Activated naive CD4-positive, alpha-beta T cell treated with anti-CD3 and anti-CD28 coated beads, Interleukin-2, amount 50 U/mL, for 24 hours (primary cell): Measurements from ENCODE around the gene ZNF423.
"Not testable (repeated sequence)": the region's sequence is repeated elsewhere in the genome, so short reads cannot be mapped to it uniquely, and the experiment has no call there.

ENCODE experiments used
- H3K27ac Mint-ChIP-seq: one replicate; pipeline ENCODE4 v1.8.0; 2021; ENCODE audit warnings: mild to moderate bottlenecking, mixed read lengths
- H3K27me3 Mint-ChIP-seq: one replicate; pipeline ENCODE4 v1.8.0; 2021; ENCODE audit warnings: mixed read lengths
- H3K36me3 Mint-ChIP-seq: one replicate; pipeline ENCODE4 v1.8.0; 2021; ENCODE audit warnings: mixed read lengths
- H3K4me1 Mint-ChIP-seq: one replicate; pipeline ENCODE4 v1.8.0; 2021; ENCODE audit warnings: mixed read lengths
- H3K4me3 Mint-ChIP-seq: one replicate; pipeline ENCODE4 v1.8.0; 2021; ENCODE audit warnings: mild to moderate bottlenecking, mixed read lengths
- H3K9me3 Mint-ChIP-seq: one replicate; pipeline ENCODE4 v1.8.0; 2021; ENCODE audit warnings: mixed read lengths

ZNF423 gene

DNA sequence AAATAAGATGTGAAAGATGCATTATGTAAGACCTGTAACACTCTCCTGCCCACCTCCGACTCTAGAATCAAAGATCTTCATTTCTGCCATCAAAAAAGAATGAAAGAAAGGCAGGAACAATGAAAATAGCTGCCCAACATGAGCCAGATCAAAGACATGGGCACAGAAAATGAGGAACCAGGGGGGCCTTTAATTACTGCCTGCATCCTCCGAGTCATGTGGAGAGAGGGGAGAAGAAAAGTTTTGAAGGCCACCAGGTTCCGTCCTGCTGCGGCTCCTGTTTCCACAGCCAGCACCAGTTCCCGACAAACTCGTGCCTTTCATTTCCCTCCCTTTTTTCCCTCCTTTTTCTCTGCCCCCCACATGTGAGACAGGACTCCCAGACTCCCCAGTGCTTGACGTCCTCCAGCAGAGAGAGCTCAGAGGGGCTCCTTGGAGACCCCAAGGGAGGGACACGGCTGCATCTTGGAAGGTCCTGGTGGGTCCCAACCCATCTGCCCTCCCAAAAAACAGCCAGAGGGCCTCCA lies 168.4 kb downstream of the ZNF423 start:
- Mint-ChIP-seq H3K4me1 (no peaks in the 10 kb centered on the region), H3K27me3 (peaks cover 7% of the 10 kb centered on the region), H3K36me3 (no peaks in the 10 kb centered on the region)

DNA sequence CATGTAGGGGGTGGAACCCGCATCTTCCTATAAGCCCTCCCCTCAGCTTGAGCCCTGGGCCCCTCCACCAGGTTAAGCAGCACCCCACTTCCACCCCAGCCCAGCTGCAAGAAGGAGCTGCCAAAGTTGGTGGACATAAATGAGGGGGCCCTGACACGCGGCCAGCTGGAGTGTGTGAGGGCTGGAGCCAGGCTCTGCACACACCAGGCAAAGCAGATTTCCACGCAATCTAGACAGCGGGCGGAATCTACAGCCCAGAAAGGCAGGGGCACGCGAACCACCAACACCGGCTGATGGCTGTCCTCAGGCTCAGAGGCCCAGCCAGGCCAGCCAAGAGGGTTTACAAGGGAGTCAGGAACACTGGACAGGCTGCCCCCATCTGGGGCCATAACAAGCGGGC lies 171.2 kb downstream of the ZNF423 start:
- H3K9me3 Mint-ChIP-seq, result no peaks in the 10 kb centered on the region
- no peaks in the 10 kb centered on the region for H3K36me3 Mint-ChIP-seq
- H3K27me3 Mint-ChIP-seq, result peaks cover 7% of the 10 kb centered on the region
- no peak overlapping the region for H3K4me3 Mint-ChIP-seq
- no peaks in the 10 kb centered on the region for H3K4me1 Mint-ChIP-seq
- no peak overlapping the region for H3K27ac Mint-ChIP-seq

More for the DNA sequence above, 168.4 kb downstream of the ZNF423 start:
- Mint-ChIP-seq H3K27ac (no peak overlapping the region), H3K9me3 (no peaks in the 10 kb centered on the region), H3K4me3 (no peak overlapping the region)

DNA sequence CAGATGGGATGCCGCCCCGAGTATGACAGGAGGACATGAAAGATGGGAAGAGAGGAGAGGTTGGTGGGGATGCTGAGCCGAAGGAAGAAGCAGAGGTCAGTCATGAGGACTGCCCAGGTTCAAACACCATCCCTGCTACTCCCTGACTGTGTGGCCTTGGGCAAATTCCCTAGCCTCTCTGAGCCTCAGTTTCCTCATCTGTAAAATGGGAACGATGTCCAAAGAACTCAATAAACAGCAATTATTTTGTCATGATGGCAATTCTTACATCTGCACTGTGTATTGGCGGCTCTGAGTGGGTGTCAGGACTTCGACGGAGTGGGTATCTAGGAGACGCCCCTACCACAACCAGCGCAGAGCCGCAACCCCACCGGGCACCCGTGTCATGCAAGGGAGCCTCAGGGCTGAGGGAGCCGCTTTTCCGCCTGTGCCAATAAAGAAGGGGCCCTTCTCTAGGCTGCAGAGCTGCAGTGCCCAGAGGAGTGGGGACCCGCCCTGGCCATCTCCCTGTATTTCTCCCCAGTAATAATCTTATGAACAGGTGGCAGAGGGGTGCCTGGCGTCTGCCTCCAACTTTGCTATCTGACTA lies 173.2 kb downstream of the ZNF423 start:
- H3K27ac Mint-ChIP-seq, result no peak overlapping the region
- H3K4me1 Mint-ChIP-seq, result no peaks in the 10 kb centered on the region
- no peak overlapping the region for H3K4me3 Mint-ChIP-seq
- H3K36me3 Mint-ChIP-seq, result no peaks in the 10 kb centered on the region
- H3K9me3 Mint-ChIP-seq, result no peaks in the 10 kb centered on the region
- peaks cover 2% of the 10 kb centered on the region for H3K27me3 Mint-ChIP-seq

DNA sequence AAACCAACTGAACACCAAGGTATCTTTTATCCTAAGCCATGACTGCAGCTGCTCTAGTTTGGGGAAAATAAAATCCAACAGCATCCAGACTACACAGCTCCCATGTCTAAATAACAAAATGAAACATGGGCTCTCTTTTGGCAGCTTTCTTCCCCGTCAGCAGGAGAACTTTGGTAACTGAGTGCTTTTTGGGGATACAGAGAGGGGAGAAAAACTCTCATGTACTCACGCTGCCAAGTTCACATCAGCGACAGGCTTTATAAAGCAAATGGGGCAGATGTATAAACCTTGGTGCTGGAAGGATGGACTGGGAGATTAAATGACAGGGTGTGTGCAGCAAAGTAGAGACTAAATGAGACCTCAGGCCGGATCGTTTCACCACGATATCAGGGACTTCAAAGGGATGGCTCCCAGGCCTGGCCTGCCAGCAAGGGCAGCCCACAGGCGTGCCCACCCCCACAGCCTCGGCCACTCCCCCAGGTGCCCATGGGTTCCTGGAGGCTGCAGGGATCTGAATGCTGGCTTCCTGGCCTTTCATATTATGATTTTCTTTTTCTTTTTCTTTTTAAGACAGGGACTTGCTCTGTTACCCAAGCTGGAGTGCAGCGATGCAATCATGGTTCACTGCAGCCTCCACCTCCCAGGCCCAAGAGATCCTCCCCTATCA lies 174.6 kb downstream of the ZNF423 start:
- Mint-ChIP-seq H3K4me3 (no peak overlapping the region), H3K9me3 (no peaks in the 10 kb centered on the region), H3K27me3 (peaks cover 2% of the 10 kb centered on the region), H3K27ac (no peak overlapping the region), H3K4me1 (no peaks in the 10 kb centered on the region), H3K36me3 (no peaks in the 10 kb centered on the region)

DNA sequence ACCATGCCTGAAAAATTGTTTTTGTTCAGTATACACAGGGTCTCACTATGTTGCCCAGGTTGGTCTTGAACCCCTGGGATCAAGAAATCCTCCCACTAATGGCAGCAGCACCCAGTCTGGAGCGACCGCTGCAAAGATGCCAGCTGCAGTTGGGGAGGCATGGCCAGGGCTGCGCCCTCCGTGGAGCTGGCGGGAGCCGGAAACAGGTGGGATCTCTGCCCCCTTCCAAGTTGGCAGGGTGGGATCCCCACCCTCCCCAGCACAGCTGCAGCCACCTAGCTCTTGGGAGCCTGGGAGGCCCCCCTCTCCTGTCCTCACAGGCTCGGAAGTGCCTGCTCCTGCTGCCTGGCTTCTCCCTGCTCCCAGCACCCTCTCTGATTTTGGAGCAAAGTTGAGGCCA lies 176.8 kb downstream of the ZNF423 start:
- Mint-ChIP-seq H3K27ac (no peak overlapping the region), H3K9me3 (no peaks in the 10 kb centered on the region), H3K36me3 (no peaks in the 10 kb centered on the region), H3K4me1 (no peaks in the 10 kb centered on the region), H3K27me3 (peaks cover 2% of the 10 kb centered on the region), H3K4me3 (no peak overlapping the region)

DNA sequence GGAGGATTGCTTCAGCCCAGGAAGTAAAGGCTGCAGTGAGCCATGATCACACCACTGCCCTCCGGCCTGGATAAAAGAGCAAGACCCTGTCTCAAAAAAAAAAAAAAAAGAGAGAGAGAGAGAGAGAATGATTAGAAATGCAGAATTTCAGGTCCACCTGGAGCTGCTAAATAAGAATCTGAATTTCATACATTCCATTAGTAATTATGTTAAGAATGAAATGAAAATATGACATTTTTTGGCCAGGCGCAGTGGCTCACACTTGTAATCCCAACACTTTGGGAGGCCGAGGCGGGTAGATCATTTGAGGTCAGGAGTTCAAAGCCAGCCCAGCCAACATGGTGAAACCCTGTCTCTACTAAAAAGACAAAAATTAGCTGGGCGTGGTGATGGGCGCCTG lies 178.3 kb downstream of the ZNF423 start:
- H3K27ac Mint-ChIP-seq, H3K27me3 Mint-ChIP-seq, H3K36me3 Mint-ChIP-seq, H3K4me1 Mint-ChIP-seq, H3K4me3 Mint-ChIP-seq, H3K9me3 Mint-ChIP-seq: not testable (repeated sequence)

DNA sequence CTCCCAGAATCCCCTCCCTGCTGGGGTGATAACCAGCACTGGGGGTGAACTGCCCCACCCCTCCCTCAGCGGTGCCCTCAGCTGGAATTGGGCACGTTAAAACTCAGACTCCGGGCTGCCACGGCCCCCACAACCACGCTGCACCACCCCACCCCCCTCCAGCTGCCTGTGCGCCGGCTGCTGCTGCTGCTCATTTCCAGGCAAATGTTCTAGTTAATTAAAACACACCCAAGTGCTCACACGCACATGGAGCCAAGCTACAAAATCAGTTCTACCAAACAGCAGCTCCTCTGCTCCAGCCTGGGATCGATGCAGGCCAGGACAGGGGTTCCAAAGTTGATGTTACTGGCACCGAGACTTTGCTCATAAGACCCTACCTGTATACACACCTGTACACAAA lies 180.5 kb downstream of the ZNF423 start:
- H3K36me3 Mint-ChIP-seq, result no peaks in the 10 kb centered on the region
- H3K4me1 Mint-ChIP-seq, result no peaks in the 10 kb centered on the region
- H3K27ac Mint-ChIP-seq, result no peak overlapping the region
- H3K4me3 Mint-ChIP-seq, result no peak overlapping the region
- no peaks in the 10 kb centered on the region for H3K27me3 Mint-ChIP-seq
- H3K9me3 Mint-ChIP-seq, result no peaks in the 10 kb centered on the region

DNA sequence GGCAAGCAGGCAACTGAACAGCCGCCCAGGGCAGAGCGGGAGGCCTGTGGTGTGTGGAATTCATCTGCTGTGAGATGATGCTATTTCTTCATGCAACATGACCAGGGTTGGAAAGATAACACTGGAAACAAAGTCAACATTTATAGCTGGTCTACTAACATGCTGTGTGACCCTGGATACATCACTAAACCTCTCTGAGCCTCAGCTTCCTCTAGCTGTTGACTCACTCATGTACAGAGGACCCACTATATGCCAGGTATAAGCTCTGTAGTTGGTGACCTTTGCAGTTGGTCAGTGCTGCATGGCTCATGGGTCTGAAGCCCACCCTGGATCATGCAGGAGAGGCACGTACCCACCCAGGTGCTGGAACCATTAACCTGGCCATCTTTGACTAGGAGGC lies 180.9 kb downstream of the ZNF423 start:
- no peaks in the 10 kb centered on the region for H3K36me3 Mint-ChIP-seq
- no peaks in the 10 kb centered on the region for H3K4me1 Mint-ChIP-seq
- H3K9me3 Mint-ChIP-seq, result no peaks in the 10 kb centered on the region
- H3K27me3 Mint-ChIP-seq, result no peaks in the 10 kb centered on the region
- no peak overlapping the region for H3K4me3 Mint-ChIP-seq
- H3K27ac Mint-ChIP-seq, result no peak overlapping the region

DNA sequence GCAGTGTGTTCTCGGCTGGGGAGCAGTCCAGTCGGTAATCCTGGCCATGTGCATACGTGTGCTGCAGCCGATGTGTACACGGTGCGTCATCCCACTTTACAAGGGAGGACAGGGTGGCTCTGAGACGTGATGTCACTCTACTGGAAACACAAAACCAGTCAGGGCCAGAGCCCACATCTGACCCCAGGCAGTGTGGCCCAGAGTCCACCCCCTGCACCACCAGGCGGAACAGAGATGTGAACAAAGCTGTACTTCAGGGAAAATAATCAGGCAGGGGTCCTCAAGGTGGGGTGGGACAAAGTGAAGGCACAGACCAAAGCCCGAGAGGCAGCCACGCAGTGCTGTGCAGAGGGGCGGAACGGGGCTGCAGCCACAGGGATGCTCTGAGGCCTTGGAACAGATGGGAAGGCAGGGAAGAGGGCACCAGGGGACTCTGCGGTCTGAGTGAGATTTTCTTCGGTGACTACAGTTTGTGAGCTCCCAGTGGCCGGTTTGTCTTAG lies 181.5 kb downstream of the ZNF423 start:
- Mint-ChIP-seq H3K27ac (no peak overlapping the region), H3K9me3 (no peaks in the 10 kb centered on the region), H3K4me1 (no peaks in the 10 kb centered on the region), H3K27me3 (no peaks in the 10 kb centered on the region), H3K36me3 (no peaks in the 10 kb centered on the region), H3K4me3 (no peak overlapping the region)

DNA sequence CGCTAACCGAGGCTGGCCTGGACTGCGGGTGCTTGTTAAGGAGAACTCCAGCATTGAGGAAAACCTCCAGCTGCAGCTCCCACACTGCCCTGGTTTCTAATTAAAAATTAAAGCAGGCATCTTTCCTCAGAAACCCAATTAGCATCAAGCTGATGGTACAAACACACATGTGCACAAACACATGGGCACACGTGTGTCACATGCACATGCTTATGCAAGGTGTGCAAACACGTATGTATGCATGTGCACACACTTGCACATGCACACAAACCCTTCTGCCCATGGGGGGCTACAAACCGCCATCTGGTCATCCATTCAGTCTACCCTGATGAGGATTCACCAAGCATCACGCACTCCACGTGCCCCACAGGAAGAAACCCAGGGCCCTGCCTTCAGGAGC lies 182.5 kb downstream of the ZNF423 start:
- no peaks in the 10 kb centered on the region for H3K4me1 Mint-ChIP-seq
- H3K36me3 Mint-ChIP-seq, result no peaks in the 10 kb centered on the region
- no peaks in the 10 kb centered on the region for H3K27me3 Mint-ChIP-seq
- no peak overlapping the region for H3K27ac Mint-ChIP-seq
- no peaks in the 10 kb centered on the region for H3K9me3 Mint-ChIP-seq
- H3K4me3 Mint-ChIP-seq, result no peak overlapping the region

DNA sequence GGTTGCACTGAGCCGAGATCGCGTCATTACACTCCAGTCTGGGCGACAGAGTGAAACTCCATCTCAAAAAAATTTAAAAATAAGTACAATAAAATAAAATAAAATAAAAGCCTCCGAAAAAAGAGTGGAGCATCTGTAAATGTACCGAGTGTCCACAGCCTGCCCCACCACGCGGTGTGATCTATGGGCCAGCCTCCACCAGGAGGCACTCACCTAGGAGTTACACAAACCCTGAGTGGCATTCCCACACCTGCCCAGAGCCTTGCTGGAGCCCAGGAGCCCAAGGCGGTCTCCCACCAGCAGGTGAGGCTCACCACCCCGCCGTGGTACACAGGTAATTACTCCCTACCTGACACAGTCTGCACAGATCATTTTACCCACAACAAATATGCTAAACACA lies 183.2 kb downstream of the ZNF423 start:
- Mint-ChIP-seq H3K36me3 (no peaks in the 10 kb centered on the region), H3K9me3 (no peaks in the 10 kb centered on the region), H3K27ac (no peak overlapping the region), H3K4me3 (no peak overlapping the region), H3K4me1 (no peaks in the 10 kb centered on the region), H3K27me3 (no peaks in the 10 kb centered on the region)

DNA sequence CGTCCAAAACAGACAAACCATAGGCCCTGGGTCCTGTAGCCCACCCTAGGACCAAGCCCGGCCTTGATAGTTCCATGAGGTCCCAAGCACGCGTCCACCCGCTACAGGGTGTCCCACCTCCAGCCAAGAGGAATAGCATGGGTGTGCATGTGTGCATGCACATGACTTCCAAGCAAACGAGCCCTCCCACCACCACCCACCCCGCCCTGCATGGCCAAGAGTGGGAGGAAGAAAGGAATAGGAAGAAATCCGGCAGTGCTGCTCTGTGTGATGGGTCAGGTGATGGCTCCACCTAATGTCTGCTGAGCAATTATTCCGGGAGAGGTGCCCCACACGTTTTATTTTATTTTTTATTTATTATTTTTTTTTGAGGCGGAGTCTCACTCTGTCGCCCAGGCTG lies 184.6 kb downstream of the ZNF423 start:
- no peaks in the 10 kb centered on the region for H3K27me3 Mint-ChIP-seq
- H3K4me3 Mint-ChIP-seq, result no peak overlapping the region
- H3K9me3 Mint-ChIP-seq, result no peaks in the 10 kb centered on the region
- H3K4me1 Mint-ChIP-seq, result no peaks in the 10 kb centered on the region
- no peak overlapping the region for H3K27ac Mint-ChIP-seq
- no peaks in the 10 kb centered on the region for H3K36me3 Mint-ChIP-seq

DNA sequence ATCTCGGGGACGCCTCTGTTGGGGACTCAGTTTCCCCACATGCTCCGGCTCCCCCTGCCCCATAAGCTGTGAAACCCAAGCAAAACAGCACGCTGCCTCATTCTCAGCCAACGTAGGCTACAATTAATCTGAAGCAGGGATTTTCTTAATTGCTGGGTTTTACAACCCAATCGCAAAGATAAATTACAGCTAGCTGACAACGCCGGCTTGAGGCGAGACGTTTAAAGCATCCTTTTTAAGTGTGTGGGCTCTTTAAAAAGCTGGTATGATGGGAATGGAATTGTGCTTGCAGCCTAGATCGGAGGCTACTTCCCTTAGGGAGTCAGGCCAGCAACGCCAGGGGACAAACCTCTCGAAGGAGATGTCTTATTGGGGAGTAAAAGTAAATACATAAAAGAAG lies 185.3 kb downstream of the ZNF423 start:
- no peaks in the 10 kb centered on the region for H3K9me3 Mint-ChIP-seq
- no peaks in the 10 kb centered on the region for H3K36me3 Mint-ChIP-seq
- no peaks in the 10 kb centered on the region for H3K4me1 Mint-ChIP-seq
- H3K27me3 Mint-ChIP-seq, result no peaks in the 10 kb centered on the region
- H3K27ac Mint-ChIP-seq, result no peak overlapping the region
- H3K4me3 Mint-ChIP-seq, result no peak overlapping the region

DNA sequence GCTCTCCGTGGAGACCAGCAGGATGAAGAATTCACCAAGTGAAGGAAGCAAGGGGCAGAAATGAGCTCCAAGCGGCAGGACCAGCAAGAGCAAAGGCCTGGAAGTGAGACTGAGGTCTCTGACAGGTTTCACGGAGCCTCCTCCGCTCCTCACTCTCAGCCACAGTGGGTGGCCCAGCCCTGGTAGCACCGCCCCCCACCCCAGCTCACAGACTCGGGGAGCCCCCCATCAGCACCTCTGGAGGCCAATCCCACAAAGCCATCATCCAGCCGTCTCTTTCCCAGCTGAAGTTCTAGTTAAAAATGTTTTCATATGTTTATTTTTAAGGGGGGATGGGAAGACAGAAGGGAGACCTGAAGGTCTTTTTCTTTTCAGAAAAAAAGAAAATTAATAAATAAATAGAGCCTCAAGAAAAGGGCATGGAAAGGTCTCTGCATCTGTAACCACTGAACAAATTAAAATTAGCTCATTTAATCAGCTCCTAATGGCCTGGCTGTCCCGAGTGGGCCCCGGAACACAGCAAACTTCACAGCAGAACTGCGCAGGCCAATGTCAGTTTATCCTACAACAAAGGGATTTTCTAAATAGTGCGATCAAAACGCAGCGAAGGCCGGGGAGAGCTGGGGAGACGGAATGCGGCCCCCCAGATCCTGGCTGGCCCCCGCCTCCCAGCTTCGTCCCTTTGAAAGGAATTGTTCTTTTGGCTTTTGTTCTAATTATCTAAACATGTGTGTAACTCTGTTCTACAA lies 190.3 kb downstream of the ZNF423 start:
- Mint-ChIP-seq H3K4me3 (no peak overlapping the region), H3K27me3 (no peaks in the 10 kb centered on the region), H3K4me1 (no peaks in the 10 kb centered on the region), H3K9me3 (no peaks in the 10 kb centered on the region), H3K27ac (no peak overlapping the region), H3K36me3 (no peaks in the 10 kb centered on the region)

DNA sequence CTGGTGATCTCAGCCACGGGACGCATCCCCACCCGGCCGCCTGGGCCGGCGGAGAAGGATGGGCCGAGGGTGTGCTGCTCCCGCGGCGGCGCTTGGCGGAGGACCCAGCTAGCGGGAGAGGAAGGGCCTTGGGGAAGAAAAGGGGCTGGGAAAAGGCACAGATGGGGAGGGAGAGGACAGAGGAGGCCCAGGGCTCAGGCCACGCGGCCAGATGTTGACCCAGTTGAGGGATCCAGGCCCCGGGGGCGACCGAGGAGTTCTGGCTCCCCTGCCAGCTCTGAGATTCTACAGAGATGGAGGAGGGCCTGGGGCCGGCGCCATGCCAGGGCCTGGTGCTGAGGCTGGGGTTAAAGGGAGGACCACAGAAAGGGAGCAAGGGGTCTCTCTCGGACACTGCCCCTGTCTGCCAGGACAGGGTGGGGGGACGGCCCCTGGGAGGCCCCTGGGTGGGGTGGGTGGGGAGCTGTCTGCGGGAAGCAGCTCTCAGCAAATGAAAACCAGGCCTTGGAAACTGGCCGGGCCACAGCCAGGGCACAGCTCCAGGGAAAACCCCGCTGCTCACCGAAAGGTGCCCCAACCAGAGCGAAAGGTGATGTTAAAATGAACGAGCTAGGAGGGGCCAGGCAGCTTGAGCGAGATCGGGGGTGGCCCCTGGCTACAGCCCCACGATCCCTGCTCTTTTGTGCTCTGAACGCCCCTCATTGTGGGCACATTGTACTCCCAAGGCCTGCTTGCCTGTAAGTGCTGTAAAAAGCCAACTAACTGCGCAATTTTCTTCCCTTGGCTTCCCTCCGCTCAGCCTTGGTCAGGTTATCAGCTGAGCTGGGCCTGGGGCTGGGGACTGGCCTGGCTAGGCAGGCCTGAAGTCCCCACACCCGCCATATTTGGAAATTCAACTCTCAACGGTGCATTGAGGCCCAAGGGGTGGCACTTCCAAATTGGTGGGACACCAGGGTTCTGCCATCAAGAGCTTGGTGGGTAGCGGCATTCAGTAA lies 191.4 kb downstream of the ZNF423 start:
- Mint-ChIP-seq H3K27ac (no peak overlapping the region), H3K36me3 (no peaks in the 10 kb centered on the region), H3K9me3 (no peaks in the 10 kb centered on the region), H3K27me3 (no peaks in the 10 kb centered on the region), H3K4me3 (no peak overlapping the region), H3K4me1 (no peaks in the 10 kb centered on the region)
